ENCODE measurements around the gene SMPD3.

Gene SMPD3

DNA sequence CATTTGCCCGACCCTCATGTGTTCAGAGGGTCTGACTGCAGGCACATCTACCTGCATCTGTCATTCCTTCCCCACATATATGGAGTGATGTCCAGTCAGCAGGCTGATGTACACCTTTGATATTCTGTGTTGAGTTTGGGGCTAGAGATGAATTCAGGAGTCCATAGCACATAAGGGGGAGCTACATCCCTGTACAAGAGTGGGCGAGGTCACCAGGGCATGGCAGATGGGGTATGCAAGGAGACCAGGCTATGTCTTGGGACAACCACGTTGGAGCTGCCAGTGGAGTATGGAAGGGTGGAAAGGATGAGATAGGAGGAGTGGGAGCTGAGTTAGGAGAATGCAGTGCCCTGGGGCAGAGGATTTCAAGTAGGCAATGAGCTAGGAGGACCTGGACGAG, 15.0 kb downstream of the SMPD3 start:
- DNase-seq = no peak

DNA sequence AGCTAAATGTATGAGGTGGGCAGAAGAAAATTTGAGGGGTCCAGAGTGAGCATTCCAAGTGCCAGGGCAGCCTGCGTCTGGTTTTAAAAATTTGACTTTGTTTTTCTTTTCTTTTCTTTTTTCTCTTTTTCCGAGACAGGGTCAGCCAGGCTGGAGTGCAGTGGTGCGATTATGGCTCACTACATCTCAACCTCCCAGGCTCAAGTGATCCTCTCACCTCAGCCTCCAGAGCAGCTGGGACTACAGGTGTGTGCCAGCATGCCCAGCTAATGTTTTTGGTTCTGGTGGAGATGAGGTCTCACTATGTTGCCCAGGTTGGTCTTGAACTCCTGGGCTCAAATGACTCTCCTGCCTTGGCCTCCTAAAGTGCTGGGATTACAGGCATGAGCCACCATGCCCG, 15.6 kb downstream of the SMPD3 start:
- DNase-seq = no peak

GRCh38 chr16:68429076-68429854, 19.0 kb downstream of the SMPD3 start:
- DNase-seq = no peak

- no peak for DNase-seq
These were observed 20.5 kb downstream of the SMPD3 start for GRCh38 chr16:68427649-68428303.

- DNase-seq = no peak
These were observed 22.0 kb downstream of the SMPD3 start for GRCh38 chr16:68426347-68426652.

GRCh38 chr16:68425498-68426346, 22.6 kb downstream of the SMPD3 start:
- DNase-seq = no peak

DNA sequence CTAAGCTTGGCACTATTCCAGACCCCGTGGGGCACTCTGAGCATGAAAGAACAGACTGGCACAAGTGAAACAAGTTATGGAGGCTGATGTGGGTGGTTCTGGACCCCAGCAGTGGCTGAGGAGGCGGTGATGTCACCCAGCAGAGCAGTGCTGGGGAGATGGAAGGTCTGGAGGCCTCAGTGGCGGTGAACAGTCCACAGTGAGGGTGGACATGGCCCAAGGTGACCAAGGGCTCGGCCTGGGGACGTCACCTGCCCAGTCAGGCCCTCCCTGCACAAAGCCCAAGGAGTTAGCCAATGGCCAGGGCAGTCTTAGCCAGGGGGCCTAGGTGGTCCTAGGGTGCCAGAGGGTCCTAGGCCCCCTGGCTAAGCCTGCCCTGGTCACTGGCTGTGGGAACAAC, 24.5 kb downstream of the SMPD3 start:
- DNase-seq = no peak

GRCh38 chr16:68422396-68422960, 25.8 kb downstream of the SMPD3 start:
- DNase-seq = no peak

- DNase-seq = no peak
These were observed 27.2 kb downstream of the SMPD3 start for GRCh38 chr16:68421076-68421475.

DNA sequence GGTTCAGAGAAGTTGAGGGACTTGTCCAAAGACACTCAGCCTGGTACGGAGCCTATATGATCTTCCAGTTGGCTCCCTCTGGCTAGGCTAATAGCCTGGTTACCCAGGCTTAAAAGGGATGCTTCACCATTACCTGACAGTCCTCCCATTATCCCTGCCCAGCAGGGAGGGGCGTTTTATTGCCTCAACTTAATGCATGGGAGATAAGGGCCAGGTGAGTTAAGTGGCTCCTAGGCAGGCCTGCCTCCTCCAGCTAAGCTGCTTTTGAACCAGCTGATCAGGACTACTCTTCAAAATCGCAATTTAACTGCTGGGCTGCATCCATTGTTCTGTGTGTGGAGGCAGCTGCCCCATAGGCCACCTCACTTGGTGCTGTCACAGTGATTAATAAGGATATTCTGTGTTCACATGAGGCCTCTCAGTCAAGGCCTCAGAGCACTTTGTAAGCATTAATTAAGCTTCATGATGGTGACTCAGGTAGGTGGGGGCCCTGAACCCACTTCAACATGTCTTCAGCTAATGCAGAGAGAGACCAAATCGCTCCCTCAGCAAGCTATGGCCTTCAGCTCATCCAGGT, 27.9 kb downstream of the SMPD3 start:
- DNase-seq = no peak

- peak; percentile 71 to 74 for DNase-seq
These were observed 30.5 kb downstream of the SMPD3 start for GRCh38 chr16:68417711-68418301.

GRCh38 chr16:68416057-68417046, 32.0 kb downstream of the SMPD3 start:
- DNase-seq = no peak

DNA sequence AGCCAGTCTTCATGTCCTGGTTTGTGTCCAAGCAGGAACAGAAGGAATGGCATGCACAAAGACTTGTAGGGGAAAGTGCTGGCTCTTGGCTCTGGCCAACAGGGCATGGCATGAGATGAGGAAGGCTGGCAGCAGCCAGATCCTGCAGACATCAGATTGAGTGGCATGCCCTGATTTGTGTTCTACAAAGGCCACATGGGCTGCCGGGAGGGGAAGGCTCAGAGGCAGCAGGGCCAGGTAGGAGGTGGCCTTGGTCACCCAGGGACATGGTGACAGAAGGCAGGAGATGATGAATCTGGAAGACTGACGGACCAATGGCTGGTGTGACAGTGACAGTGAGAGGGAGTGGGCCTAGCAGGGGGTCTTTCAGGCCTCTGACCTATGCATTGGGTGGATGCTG, 33.7 kb downstream of the SMPD3 start:
- no peak for DNase-seq

DNA sequence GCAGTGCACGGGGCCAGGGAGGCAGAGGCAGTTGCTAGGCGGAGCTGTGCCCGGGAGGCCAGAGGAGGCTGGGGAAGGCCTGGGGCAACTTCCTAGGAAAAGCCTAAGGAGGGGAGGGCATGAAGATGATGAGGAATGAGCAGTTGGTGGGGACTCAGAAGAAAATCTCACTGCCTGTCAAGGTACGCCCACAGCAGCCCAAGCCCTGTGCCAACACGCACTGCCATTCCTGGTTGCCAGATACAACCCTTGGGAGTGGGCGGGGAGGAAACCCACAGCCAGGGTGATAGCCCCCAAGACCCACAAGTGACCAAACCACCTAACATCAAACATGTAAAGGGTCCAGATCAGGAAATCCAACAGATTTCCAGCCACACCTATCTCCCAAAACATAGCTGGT, 36.2 kb downstream of the SMPD3 start:
- DNase-seq = no peak

DNA sequence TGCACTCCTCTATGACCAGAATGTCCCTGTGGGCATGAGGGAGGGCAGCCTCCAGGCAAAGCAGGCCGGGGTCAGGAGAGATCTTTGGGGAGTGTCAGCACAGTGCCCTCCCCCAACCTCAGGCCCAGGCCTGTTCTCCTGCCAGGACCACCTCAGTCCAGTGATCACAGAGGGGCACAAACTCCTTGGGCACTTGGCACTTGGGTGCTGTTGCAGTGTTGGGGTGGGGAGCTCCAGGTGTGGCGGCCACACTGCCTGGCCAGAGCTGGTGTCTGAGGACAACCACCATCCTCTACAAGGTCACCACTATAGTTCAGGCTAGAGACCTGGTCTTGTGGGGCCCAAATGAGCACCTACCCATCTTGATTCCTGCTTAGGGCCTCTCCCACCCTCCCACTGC, 37.2 kb downstream of the SMPD3 start:
- DNase-seq = no peak

GRCh38 chr16:68408967-68409366, 39.3 kb downstream of the SMPD3 start:
- DNase-seq = no peak

GRCh38 chr16:68408428-68408827, 39.9 kb downstream of the SMPD3 start:
- DNase-seq = no peak

DNA sequence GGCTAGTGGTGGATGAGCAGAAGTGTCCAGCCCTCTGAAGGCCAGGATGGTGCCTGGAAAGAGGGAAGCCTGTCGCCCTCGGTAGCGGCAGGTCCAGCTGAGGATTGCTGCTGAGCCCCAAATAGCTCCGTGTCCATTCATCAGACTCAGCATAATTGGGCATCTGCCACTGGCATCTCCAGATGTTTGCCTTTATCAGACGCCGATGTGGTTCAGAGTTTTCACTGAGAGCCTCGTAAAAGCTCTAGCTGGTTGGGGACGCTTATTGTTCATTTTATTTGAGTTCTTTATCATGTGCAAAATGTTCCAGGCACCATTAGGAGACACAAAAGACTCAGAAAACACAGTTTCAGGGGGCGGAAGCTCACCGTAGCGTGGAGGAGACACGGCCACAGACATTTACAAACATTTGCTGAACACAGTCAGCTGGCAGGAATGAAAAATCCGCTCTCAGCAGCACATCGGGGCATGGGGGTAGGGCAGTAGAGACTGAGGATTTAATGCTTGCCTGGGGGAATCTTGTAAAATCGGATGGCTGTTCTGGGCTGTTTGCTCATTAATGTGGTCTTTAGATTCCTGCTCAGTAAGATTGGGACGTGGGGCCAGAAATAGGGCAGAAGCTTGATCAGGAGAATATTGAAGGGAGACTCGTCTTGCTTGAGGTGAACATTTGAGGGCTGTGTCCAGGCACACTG, 41.7 kb downstream of the SMPD3 start:
- no peak for DNase-seq

GRCh38 chr16:68404736-68405345, 43.5 kb downstream of the SMPD3 start:
- no peak for DNase-seq

- no peak for DNase-seq
These were observed 44.6 kb downstream of the SMPD3 start for GRCh38 chr16:68403704-68404103.

Data from activated T-cell treated with anti-CD3 and anti-CD28 coated beads, Interleukin-2, amount 50 U/mL, for 48 hours (primary cell).